Thoracic aorta (tissue), 2 donors: ENCODE data around the gene HELB. TPM values are rescaled to one million over a fixed set of nuclear protein-coding genes. Genes with fewer than 3 reads are reported as not detected.

Source experiments
- ATAC-seq: fragments of 150-250 bp; one replicate; pipeline ENCODE4 v1.8.0; 2017; ENCODE audit warnings: low read depth; ENCODE audit not compliant: insufficient number of reproducible peaks, low FRiP score
- DNase-seq: peaks from one replicate; pipeline ENCODE4 v3.0.0-alpha.2; 2020; ENCODE audit warnings: low spot score
- H3K27ac ChIP-seq, 2 donors: fragments of 200-600 bp; sonication (generic); 1 replicate in 1 of 2; 2 replicates in 1 of 2; pipeline ENCODE4 v1.5.1; 2016; ENCODE audit warnings: mild to moderate bottlenecking in 2 of 2, moderate library complexity in 2 of 2
- H3K27me3 ChIP-seq: fragments of 200-600 bp; sonication (generic); replicated peaks from 2 replicates; pipeline ENCODE4 v1.6.0; 2016; ENCODE audit warnings: mild to moderate bottlenecking; ENCODE audit not compliant: insufficient read depth
- H3K36me3 ChIP-seq: fragments of 200-600 bp; sonication (generic); one replicate; pipeline ENCODE4 v1.5.1; 2016
- H3K4me1 ChIP-seq, 2 donors: fragments of 200-600 bp; sonication (generic); 1 replicate in 1 of 2; 2 replicates in 1 of 2; pipeline versions ENCODE4 v1.5.1 to v1.6.0; 2016; ENCODE audit warnings: low read depth in 2 of 2, mild to moderate bottlenecking in 1 of 2; ENCODE audit not compliant: control insufficient read depth in 1 of 2
- H3K4me3 ChIP-seq: fragments of 200-600 bp; sonication (generic); 2 replicates; pipeline ENCODE4 v1.5.1; 2016; ENCODE audit warnings: mild to moderate bottlenecking
- H3K9me3 ChIP-seq: fragments of 200-600 bp; sonication (generic); 2 replicates; pipeline ENCODE4 v1.5.1; 2016
- CTCF ChIP-seq: fragments of 200-600 bp; sonication (generic); IDR thresholded peaks from one replicate; pipeline ENCODE4 v1.5.1; 2019; ENCODE audit warnings: antibody characterized with exemption
- total RNA-seq, 2 donors: library from RNA; depleted of rRNA; stranded (reverse); fragments of >200 nt; gene quantifications; one replicate each; pipeline versions ENCODE4 v1.1.0 to v1.2.3, GENCODE V29; 2016

The HELB gene
- total RNA-seq, 2 donors from 2014 or later, result 1.2 to 10.2 TPM

- H3K4me3 ChIP-seq, result no peak overlapping the region
- no peak for ATAC-seq
- no peaks in the 10 kb centered on the region for H3K4me1 ChIP-seq
- TF ChIP-seq CTCF, result no peak
- H3K27ac ChIP-seq, result no peak overlapping the region
- H3K9me3 ChIP-seq, result no peaks in the 10 kb centered on the region
- no peak for DNase-seq
- H3K36me3 ChIP-seq, result peaks cover 8% of the 10 kb centered on the region
- no peaks in the 10 kb centered on the region for H3K27me3 ChIP-seq
Measured at GRCh38 chr12:66312189-66312588, 9.9 kb downstream of the HELB start.

GRCh38 chr12:66314278-66314677 lies 12.0 kb downstream of the HELB start:
- H3K27me3 ChIP-seq, result no peaks in the 10 kb centered on the region
- ATAC-seq, result no peak
- H3K4me3 ChIP-seq, result no peak overlapping the region
- H3K27ac ChIP-seq, result no peak overlapping the region
- H3K36me3 ChIP-seq, result peaks cover 8% of the 10 kb centered on the region
- DNase-seq, result no peak
- no peak for TF ChIP-seq CTCF
- H3K9me3 ChIP-seq, result no peaks in the 10 kb centered on the region
- H3K4me1 ChIP-seq, result no peaks in the 10 kb centered on the region

- no peak for TF ChIP-seq CTCF
- Histone ChIP-seq H3K36me3 (no peaks in the 10 kb centered on the region), H3K4me1 (no peaks in the 10 kb centered on the region), H3K27ac (no peak overlapping the region), H3K27me3 (no peaks in the 10 kb centered on the region), H3K9me3 (no peaks in the 10 kb centered on the region), H3K4me3 (no peak overlapping the region)
- no peak for ATAC-seq
- DNase-seq, result no peak
Measured at GRCh38 chr12:66319266-66319954, 17.1 kb downstream of the HELB start.

DNA sequence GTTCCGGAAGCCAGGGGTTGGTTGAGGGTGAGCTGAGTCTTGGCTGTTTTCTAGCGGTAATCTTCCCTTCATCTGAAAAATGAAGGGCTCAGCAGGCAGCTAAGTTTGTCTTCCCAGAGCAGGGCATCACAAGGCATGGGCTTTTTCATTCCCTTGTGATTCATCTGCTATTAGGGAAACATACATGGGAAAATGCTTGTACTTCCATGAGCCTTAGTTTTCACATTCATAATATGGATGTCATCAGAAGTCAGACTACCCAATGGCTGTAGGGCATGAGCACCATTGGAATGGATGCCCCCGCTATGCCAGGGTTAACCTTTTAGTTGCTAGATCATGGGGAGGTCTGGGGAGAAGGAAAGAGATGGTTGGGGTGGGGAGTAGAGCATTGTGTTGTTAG lies 18.7 kb downstream of the HELB start:
- Histone ChIP-seq H3K9me3 (no peaks in the 10 kb centered on the region), H3K4me3 (no peak overlapping the region), H3K27me3 (no peaks in the 10 kb centered on the region), H3K36me3 (no peaks in the 10 kb centered on the region), H3K4me1 (no peaks in the 10 kb centered on the region), H3K27ac (no peak overlapping the region)
- no peak for TF ChIP-seq CTCF
- no peak for ATAC-seq
- no peak for DNase-seq

DNA sequence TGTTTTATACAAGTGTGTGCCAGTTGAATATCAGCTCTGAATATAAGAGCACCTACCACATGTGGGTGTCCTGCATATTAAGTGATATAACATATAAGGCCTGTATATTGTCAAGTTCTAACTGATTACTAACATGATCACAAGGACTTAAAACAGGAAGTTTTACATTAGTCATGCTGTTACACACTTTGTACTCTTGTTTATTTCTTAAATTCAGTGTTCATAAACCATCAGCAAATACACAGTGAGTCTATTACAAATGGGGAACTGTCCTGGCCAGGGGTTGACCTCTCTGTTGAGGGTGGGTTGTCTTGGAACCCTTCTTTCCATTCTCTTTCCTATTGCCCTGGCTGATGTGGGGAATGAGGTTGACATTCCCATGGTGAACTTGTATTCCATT lies 19.1 kb downstream of the HELB start:
- Histone ChIP-seq H3K27me3 (no peaks in the 10 kb centered on the region), H3K27ac (no peak overlapping the region), H3K4me1 (no peaks in the 10 kb centered on the region), H3K36me3 (no peaks in the 10 kb centered on the region), H3K9me3 (no peaks in the 10 kb centered on the region), H3K4me3 (no peak overlapping the region)
- DNase-seq, result no peak
- no peak for TF ChIP-seq CTCF
- ATAC-seq, result no peak
